Endodermal cell (in vitro differentiated cells): ENCODE data around the gene LEP. TPM values are rescaled to one million over a fixed set of nuclear protein-coding genes. Genes with fewer than 3 reads are reported as not detected.
"Not testable (repeated sequence)": the region's sequence is repeated elsewhere in the genome, so short reads cannot be mapped to it uniquely, and the experiment has no call there.

ENCODE experiments used
- DNase-seq: peaks from one replicate; pipeline ENCODE4 v3.0.0-alpha.2; 2017
- H3K27ac ChIP-seq: 2 replicates; pipeline ENCODE4 v1.5.1; 2013; ENCODE audit warnings: mild to moderate bottlenecking, low read depth, low read length, moderate library complexity
- H3K27me3 ChIP-seq: 2 replicates; pipeline ENCODE4 v1.6.1; 2013; ENCODE audit warnings: mild to moderate bottlenecking, low read length, moderate library complexity; ENCODE audit not compliant: insufficient read depth, control insufficient read depth, poor library complexity, severe bottlenecking
- H3K36me3 ChIP-seq: 2 replicates; pipeline ENCODE4 v1.7.0; 2013; ENCODE audit warnings: mild to moderate bottlenecking, low read length, moderate library complexity; ENCODE audit not compliant: control insufficient read depth, insufficient read depth
- H3K4me1 ChIP-seq: one replicate; pipeline ENCODE4 v1.7.0; 2013; ENCODE audit warnings: low read length; ENCODE audit not compliant: control insufficient read depth, insufficient read depth
- H3K4me3 ChIP-seq: 2 replicates; pipeline ENCODE4 v1.5.1; 2013; ENCODE audit warnings: mild to moderate bottlenecking, low read length, moderate library complexity
- H3K9ac ChIP-seq: 2 replicates; pipeline ENCODE4 v1.6.1; 2013; ENCODE audit warnings: mild to moderate bottlenecking, low read length, moderate library complexity; ENCODE audit not compliant: poor library complexity, severe bottlenecking; ENCODE audit errors: extremely low read depth
- H3K9me3 ChIP-seq: 2 replicates; pipeline ENCODE4 v1.6.1; 2013; ENCODE audit warnings: mild to moderate bottlenecking, low read length, moderate library complexity; ENCODE audit not compliant: control insufficient read depth
- H3K27ac Mint-ChIP-seq: 2 replicates; pipeline ENCODE4 v1.8.0; 2020; ENCODE audit warnings: mixed read lengths
- H3K27me3 Mint-ChIP-seq: 2 replicates; pipeline ENCODE4 v1.8.0; 2021; ENCODE audit warnings: mild to moderate bottlenecking, mixed read lengths; ENCODE audit not compliant: insufficient read depth
- H3K36me3 Mint-ChIP-seq: 2 replicates; pipeline ENCODE4 v1.8.0; 2020; ENCODE audit warnings: low read depth, mixed read lengths
- H3K4me1 Mint-ChIP-seq: 2 replicates; pipeline ENCODE4 v1.8.0; 2020; ENCODE audit warnings: mixed read lengths
- H3K4me3 Mint-ChIP-seq: 2 replicates; pipeline ENCODE4 v1.8.0; 2020; ENCODE audit warnings: mild to moderate bottlenecking, moderate library complexity, mixed read lengths
- H3K9me3 Mint-ChIP-seq: 2 replicates; pipeline ENCODE4 v1.8.0; 2020; ENCODE audit warnings: mild to moderate bottlenecking, mixed read lengths
- WGBS, 2 experiments: methylation state at CpG; one replicate each; pipeline versions ENCODE4 v1.1.5 to v1.1.7; 2013; ENCODE audit warnings: missing lambda C conversion rate in 2 of 2, mixed read lengths in 1 of 2; ENCODE audit not compliant: insufficient coverage in 1 of 2, insufficient read length in 1 of 2; 5-methylcytosine and 5-hydroxymethylcytosine counted together
- total RNA-seq, 2 donors: library from RNA; stranded (reverse); fragmentation: NEBNext Ultra II Directional in 1 of 2; extraction: Animal tissue kit (Norgen Biotek cat#: 25700) in 1 of 2; gene quantifications; 2 replicates in 1 of 2; 3 replicates in 1 of 2; pipeline ENCODE4 v1.2.1, GENCODE V29; 2021
- TF ChIP-seq, protein P1 (sequence below): fragments of 200-600 bp; sonication (generic); conservative IDR thresholded peaks from 2 replicates; pipeline ENCODE4 v1.5.0; 2021; ENCODE audit warnings: antibody characterized with exemption, mild to moderate bottlenecking

LEP gene
- total RNA-seq, 2 donors from 2014 or later = not detected

DNA sequence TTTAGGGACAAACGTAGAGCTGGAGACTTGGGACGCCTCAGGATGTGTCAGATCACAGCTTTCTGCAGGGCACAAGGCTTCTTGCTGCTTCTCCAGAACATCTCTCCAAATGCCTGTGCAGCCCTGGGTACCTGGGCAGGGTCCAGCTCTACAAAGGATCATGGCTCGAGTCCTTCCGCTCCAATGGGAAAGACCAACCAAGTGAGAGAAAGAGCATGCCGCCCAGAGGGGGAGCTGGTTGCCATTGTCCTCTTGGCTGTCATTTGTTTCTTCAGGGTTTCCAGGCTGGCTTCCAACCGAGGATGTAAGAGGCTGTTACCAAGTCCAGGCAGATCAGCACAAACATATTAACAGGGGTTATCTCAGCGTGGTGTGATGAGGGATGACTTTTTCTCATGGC is 5.6 kb upstream of the LEP start:
- Histone ChIP-seq H3K9me3 (peaks cover 33% of the 10 kb centered on the region), H3K4me3 (peak overlapping the region; percentile 1), H3K36me3 (no peaks in the 10 kb centered on the region), H3K27ac (no peak overlapping the region), H3K27me3 (peaks cover 22% of the 10 kb centered on the region), H3K9ac (no peak overlapping the region), H3K4me1 (peaks cover 3% of the 10 kb centered on the region)
- Mint-ChIP-seq H3K4me1 (peaks cover 15% of the 10 kb centered on the region), H3K36me3 (no peaks in the 10 kb centered on the region), H3K27me3 (peaks cover 41% of the 10 kb centered on the region), H3K27ac (no peak overlapping the region), H3K4me3 (no peak overlapping the region), H3K9me3 (peaks cover 29% of the 10 kb centered on the region)
- 66 to 89% methylated on average over 2 to 7 of the region's 7 CpGs for WGBS, 2 experiments
- TF ChIP-seq, protein P1, sequence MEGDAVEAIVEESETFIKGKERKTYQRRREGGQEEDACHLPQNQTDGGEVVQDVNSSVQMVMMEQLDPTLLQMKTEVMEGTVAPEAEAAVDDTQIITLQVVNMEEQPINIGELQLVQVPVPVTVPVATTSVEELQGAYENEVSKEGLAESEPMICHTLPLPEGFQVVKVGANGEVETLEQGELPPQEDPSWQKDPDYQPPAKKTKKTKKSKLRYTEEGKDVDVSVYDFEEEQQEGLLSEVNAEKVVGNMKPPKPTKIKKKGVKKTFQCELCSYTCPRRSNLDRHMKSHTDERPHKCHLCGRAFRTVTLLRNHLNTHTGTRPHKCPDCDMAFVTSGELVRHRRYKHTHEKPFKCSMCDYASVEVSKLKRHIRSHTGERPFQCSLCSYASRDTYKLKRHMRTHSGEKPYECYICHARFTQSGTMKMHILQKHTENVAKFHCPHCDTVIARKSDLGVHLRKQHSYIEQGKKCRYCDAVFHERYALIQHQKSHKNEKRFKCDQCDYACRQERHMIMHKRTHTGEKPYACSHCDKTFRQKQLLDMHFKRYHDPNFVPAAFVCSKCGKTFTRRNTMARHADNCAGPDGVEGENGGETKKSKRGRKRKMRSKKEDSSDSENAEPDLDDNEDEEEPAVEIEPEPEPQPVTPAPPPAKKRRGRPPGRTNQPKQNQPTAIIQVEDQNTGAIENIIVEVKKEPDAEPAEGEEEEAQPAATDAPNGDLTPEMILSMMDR = peak; percentile 15
- DNase-seq = peak; percentile 80

DNA sequence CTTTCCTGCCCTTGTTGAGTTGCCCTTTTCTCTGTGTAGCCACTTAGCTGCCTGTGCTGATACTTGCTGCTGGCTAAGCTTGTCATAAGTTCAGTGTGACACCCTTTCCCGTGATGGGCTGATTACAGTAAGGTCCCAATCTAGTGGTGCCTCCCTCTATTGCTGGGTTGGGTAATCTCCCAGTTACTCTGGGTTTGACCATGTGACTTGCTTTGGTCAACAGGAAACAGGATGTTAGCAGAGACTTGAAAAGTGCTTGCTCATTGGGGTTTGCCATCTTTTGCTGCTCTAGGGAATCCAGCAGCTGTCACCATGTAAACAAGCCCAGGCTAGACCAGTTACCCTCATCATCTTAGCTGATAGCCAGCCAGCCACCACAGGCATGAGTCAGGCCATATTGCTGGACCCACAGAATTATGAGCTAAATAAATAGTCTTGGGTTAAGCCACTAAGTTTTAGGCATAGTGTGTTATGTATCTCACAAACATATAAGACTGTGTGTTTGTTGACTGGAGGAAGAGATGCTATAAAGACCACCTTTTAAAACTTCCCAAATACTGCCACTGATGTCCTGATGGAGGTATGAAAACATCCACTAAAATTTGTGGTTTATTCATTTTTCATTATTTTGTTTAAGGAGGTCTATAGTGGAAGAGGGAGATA is 4.0 kb upstream of the LEP start:
- WGBS, 2 experiments = 91 to 100% methylated on average over 1 of the region's 1 CpG
- H3K27ac ChIP-seq = no peak overlapping the region
- H3K27ac Mint-ChIP-seq = no peak overlapping the region

DNA sequence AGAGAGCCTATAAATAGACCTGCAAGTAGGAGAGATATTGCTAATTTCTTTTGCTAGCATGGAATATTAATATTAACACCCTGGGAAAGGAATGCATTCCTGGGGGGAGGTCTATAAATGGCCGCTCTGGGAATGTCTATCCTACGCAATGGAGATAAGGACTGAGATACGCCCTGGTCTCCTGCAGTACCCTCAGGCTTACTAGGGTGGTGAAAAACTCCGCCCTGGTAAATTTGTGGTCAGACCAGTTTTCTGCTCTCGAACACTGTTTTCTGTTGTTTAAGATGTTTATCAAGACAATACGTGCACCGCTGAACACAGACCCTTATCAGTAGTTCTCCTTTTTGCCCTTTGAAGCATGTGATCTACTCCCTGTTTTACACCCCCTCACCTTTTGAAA is 1.9 kb upstream of the LEP start:
- H3K27ac ChIP-seq, H3K36me3 ChIP-seq, H3K36me3 Mint-ChIP-seq, H3K4me3 ChIP-seq, H3K9ac ChIP-seq, H3K4me1 ChIP-seq, H3K27me3 ChIP-seq, H3K4me3 Mint-ChIP-seq, H3K27ac Mint-ChIP-seq, DNase-seq: not testable (repeated sequence)
- H3K9me3 ChIP-seq = peaks cover 34% of the 10 kb centered on the region
- Mint-ChIP-seq H3K27me3 (peaks cover 30% of the 10 kb centered on the region), H3K4me1 (peaks cover 15% of the 10 kb centered on the region), H3K9me3 (peaks cover 33% of the 10 kb centered on the region)
- 81 to 83% methylated on average over 7 of the region's 7 CpGs for WGBS, 2 experiments

More for the DNA sequence above, 4.0 kb upstream of the LEP start:
- H3K4me3 Mint-ChIP-seq = no peak overlapping the region
- H3K4me1 Mint-ChIP-seq = peaks cover 15% of the 10 kb centered on the region
- peaks cover 3% of the 10 kb centered on the region for H3K4me1 ChIP-seq
- no peak for DNase-seq
- no peak overlapping the region for H3K9ac ChIP-seq
- H3K27me3 Mint-ChIP-seq = peaks cover 41% of the 10 kb centered on the region
- H3K36me3 ChIP-seq = no peaks in the 10 kb centered on the region
- peaks cover 17% of the 10 kb centered on the region for H3K27me3 ChIP-seq
- H3K9me3 ChIP-seq = peaks cover 34% of the 10 kb centered on the region
- TF ChIP-seq, protein P1 = no peak
- H3K4me3 ChIP-seq = no peak overlapping the region
- H3K9me3 Mint-ChIP-seq = peaks cover 33% of the 10 kb centered on the region
- no peaks in the 10 kb centered on the region for H3K36me3 Mint-ChIP-seq
